Gastrocnemius medialis (tissue), 4 donors: ENCODE measurements around the gene SLC10A1.
"Not testable (repeated sequence)": the region's sequence is repeated elsewhere in the genome, so short reads cannot be mapped to it uniquely, and the experiment has no call there.

Experiments
- POLR2A ChIP-seq, 2 donors: fragments of 450-650 bp; IDR thresholded peaks; one replicate each; pipeline ENCODE4 v1.6.1; 2017; ENCODE audit warnings: antibody characterized with exemption in 2 of 2, mild to moderate bottlenecking in 2 of 2, moderate library complexity in 2 of 2
- TF ChIP-seq, protein P1 (sequence below), 5 experiments: fragments of 450-650 bp in 3 of 5; fragments of 200-600 bp in 2 of 5; sonication (generic) in 2 of 5; IDR thresholded peaks in 4 of 5; conservative IDR thresholded peaks in 1 of 5; 1 replicate in 4 of 5; 2 replicates in 1 of 5; pipeline ENCODE4 v1.5.1; 2016 to 2019; ENCODE audit warnings: antibody characterized with exemption in 5 of 5, mild to moderate bottlenecking in 3 of 5, moderate library complexity in 3 of 5

- TF ChIP-seq, protein P1, sequence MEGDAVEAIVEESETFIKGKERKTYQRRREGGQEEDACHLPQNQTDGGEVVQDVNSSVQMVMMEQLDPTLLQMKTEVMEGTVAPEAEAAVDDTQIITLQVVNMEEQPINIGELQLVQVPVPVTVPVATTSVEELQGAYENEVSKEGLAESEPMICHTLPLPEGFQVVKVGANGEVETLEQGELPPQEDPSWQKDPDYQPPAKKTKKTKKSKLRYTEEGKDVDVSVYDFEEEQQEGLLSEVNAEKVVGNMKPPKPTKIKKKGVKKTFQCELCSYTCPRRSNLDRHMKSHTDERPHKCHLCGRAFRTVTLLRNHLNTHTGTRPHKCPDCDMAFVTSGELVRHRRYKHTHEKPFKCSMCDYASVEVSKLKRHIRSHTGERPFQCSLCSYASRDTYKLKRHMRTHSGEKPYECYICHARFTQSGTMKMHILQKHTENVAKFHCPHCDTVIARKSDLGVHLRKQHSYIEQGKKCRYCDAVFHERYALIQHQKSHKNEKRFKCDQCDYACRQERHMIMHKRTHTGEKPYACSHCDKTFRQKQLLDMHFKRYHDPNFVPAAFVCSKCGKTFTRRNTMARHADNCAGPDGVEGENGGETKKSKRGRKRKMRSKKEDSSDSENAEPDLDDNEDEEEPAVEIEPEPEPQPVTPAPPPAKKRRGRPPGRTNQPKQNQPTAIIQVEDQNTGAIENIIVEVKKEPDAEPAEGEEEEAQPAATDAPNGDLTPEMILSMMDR (IDR thresholded peaks at IDR 0.05 in 4 of 5, conservative IDR thresholded peaks at IDR 0.05 in 1 of 5) = not testable (repeated sequence)
- not testable (repeated sequence) for TF ChIP-seq POLR2A (IDR thresholded peaks at IDR 0.05)
Measured at GRCh38 chr14:69731919-69732598, 65.0 kb downstream of the SLC10A1 start.
